GM19035 (cell line): Measurements from ENCODE around the gene ZNF521.

Experiments used
- ATAC-seq: cut with Tn5 transposase; IDR thresholded peaks from one replicate; pipeline ENCODE4 v1.9.1; 2021; ENCODE audit not compliant: unreplicated experiment

ZNF521 gene

DNA sequence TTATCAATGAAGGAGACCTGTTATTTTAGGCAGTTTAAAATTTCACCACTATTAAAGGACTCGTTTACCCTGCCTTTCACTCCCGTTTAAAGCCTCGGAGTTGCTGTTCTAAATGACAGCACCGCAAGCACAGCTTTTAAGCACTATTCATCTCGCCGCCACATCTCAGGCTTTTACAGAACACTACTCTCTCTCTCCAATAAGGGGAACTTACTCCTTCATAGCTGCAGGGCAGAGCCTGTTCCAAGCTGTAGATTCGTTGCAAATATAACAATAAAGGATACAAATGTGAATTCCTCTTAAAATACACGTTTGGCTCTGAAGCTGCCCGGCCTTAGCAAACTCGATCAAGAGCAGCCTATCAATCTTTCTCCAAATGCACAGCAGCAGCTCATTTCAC, 271.8 kb downstream of the ZNF521 start:
- no peak for ATAC-seq

DNA sequence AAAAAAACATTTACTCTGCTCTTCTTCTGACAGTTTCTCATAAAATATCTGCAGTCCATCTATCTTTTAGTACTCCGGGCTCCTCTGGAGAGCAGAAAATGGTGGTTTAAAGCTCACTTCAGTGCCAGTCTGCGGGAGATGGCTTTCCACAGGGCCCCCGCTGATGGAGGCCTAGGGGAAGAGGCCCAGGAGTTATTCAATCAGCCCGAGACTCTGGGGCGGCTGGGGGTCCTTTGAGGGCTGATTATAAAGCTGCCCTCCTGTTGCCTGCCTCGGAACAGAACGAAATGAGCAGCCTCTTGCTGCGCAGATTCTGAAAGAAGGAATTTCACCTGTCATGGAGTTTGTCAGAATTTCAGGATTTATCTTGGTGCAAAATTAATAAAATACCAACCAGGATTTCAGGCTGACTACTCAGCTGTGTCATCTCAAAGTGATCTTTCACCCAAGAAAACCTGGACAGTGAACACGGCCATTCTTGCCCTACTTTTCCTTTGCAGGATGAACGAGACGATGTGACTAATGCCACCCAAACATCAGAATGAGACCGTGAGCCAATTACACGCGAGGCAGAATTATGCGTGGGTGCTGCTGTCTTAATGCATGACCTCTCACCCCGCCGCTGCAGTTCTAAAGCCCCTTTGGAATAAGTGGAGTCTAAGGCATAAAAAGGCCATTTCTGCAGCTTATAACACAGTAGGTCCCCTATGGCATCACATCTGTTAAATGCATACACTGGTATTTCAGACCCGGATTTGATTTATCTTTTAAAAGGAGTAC, 273.8 kb downstream of the ZNF521 start:
- no peak for ATAC-seq

DNA sequence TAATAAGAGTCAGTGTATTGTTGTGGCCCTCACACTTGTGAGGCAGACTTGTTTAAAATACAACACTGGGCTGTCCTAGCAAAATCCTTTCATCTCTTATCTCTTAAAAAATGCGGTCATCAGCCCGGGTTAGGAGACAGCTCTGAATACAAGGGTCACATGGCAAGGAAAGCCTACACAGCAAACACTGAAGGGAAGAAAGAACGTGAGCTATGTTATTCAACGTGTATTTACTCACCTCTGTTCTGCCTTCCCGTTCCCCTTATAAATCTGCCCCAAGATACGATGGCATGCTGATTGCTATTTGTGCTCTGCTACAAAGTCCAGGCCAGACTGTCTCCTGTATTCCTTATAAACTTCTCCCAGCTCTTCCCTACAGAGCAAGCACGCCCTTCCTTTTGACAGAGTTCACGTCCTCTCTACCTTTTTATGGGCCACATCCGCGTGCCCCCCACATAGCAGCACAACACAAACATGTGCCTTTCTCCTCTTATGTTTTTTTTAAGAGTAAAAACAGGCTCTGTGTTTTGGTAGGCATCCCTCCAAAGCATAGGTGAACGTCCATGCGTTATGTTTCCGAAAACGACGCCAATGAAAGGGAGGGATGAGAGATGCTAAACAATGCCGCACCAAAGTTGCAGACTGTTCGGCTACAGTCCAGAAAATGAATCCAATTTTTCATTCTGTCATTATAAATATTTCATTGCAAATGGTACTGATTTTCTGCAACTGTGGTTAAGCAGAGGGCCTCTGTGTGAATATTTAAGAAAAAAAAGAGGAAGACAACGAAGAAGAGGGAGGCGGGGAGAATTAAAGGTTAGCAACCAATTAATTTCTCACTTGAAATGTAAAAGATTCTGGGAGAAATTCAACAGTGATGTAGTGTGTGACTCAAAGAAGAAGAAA, 274.7 kb downstream of the ZNF521 start:
- no peak for ATAC-seq

GRCh38 chr18:25075783-25076182, 276.2 kb downstream of the ZNF521 start:
- ATAC-seq: no peak

DNA sequence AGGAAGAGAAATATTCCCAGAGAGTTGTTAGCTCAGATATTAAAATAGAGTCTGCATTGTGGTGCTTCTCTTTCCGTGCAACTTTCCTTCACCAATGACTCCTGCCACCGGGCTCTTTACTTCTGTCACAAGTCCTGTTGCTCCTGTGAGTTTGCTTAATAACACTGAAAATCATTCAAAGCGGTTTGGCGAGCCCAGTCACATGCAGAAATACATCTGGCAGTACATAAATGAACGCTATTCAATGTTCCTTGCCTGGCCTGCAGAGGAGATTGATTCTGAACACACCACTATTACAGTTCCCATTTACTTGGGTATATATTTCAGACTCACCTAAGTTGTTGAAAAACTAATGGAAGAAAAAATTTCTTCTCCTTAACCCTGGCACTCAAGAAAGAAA, 276.6 kb downstream of the ZNF521 start:
- no peak for ATAC-seq

- ATAC-seq: no peak
These were observed 277.0 kb downstream of the ZNF521 start for GRCh38 chr18:25074925-25075324.

- no peak for ATAC-seq
These were observed 279.8 kb downstream of the ZNF521 start for GRCh38 chr18:25072205-25072604.

- no peak for ATAC-seq
These were observed 284.5 kb downstream of the ZNF521 start for GRCh38 chr18:25067275-25068025.

GRCh38 chr18:25066516-25066915, 285.4 kb downstream of the ZNF521 start:
- no peak for ATAC-seq

DNA sequence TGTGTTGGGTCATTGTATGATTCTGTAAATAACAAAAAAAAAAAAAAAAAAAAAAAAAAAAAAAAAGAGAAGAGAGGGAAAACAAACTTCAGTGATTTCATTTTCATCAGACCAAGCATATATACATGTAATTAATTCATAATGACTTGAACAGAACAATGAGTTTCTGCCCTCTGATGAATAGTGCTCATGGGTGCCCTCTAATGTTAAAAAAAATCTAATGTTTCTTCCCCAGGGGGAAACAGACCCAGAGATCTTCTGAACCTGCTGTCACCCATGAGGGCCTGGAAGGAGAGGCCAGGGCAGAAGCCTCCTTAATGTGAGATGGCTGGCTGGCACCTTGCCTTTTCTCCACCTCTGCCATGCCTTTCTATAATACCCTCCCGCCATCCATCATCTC, 289.2 kb downstream of the ZNF521 start:
- no peak for ATAC-seq

DNA sequence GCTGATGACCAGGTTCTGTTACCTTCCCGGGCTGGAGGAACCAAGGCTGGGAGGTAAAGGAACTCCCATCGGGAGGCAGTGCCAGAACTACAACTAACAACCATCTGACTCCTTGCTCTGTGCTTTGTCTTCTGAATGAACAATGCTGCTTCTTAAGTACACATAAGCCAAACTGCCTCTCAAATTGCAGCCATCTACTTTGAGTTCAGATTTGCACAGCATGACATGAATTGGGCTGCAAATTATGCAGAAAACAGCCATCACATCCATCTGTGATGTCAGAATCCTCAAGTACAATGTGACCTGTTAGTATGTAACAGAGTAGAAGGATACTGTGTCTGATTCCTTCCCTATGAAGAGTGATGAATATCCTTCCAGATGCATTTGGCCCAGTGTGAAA, 290.6 kb downstream of the ZNF521 start:
- no peak for ATAC-seq

DNA sequence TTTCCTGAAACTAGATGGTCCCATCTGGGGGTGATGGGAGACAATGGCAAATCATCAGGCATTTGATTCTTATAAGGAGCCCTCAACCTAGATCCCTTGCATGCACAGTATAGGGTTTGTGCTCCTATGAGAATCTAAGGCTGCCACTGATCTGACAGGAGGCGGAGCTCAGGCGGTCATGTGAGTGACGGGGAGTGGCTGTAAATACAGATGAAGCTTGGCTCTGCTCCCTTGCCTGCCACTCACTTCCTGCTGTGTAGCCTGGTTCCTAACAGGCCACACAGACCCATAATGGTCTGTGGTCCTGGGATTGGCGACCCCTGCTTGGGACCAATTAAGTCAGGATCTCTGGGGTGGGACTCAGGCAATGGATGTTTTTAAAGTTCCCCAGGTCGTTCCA, 293.4 kb downstream of the ZNF521 start:
- no peak for ATAC-seq

GRCh38 chr18:25057491-25058050, 294.4 kb downstream of the ZNF521 start:
- ATAC-seq: no peak

DNA sequence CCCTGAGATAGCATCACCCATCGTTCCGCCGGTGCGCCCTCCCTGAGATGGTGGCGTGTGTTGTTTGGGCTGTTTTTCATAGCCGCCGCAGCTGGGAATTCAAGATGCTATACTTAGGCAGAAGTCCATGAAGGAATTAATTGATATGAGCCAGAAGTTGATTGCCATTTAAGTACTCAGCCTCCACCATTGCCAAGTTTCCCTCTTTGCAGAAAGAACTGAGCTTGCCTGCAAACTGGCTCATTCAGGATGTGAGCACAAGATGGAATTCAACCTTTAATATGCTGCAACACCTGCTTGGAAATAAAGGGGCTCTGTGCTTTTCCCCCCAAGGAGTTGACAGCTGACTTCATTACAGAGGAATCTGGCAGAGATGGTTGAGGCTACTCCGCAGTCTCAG, 295.5 kb downstream of the ZNF521 start:
- ATAC-seq: no peak

- ATAC-seq: no peak
These were observed 296.9 kb downstream of the ZNF521 start for GRCh38 chr18:25055076-25055475.

- no peak for ATAC-seq
These were observed 298.5 kb downstream of the ZNF521 start for GRCh38 chr18:25053466-25053865.

- no peak for ATAC-seq
These were observed 299.4 kb downstream of the ZNF521 start for GRCh38 chr18:25052511-25052921.

DNA sequence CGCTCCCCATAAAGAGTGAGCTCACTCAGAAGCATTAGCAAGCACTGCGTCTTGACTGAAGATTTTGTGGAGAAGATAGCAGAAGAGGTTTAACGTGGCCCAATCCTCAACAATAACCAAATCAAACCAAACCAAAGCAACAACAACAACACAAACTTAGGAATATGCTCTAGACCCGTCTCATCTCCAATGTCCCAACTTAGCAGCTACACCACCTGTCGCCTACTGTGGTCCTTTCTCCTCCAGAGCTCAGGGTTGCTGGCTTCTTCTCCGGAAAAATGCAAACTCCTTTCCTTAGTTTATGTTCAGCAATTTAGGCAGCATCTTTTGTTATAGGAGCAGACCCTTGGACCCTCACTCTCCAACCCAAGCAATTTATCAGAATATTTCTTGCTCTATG, 301.4 kb downstream of the ZNF521 start:
- no peak for ATAC-seq

GRCh38 chr18:25047983-25048382, 304.0 kb downstream of the ZNF521 start:
- no peak for ATAC-seq

- no peak for ATAC-seq
These were observed 304.5 kb downstream of the ZNF521 start for GRCh38 chr18:25047421-25047820.

DNA sequence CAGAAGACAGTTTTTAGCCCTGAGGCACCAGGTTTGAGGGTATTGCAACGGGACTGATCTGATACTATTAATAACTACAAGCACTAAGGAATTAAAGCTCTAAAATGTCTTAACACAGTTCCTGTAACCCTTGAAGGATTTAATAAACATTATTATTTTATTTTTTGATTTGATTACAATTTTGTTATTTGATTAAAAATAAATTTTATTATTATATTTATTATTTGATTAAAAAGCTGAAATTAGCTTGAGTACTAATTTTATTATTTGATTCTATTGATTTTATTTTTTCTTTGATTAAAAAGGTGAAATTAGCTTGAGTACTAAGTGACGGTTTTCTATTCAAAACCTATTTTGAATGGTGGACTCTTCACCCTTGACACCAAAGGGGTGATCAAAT, 307.3 kb downstream of the ZNF521 start:
- no peak for ATAC-seq
